ENCODE results near the gene ZMYND10.

ZMYND10 gene

GRCh38 chr3:50326182-50326541, 19.4 kb downstream of the ZMYND10 start:
- no peak overlapping the region for H3K4me3 ChIP-seq (ENCODE audit: control insufficient read depth, low read depth, low read length)
- no peak for DNase-seq (ENCODE audit: low read depth)
- no peak for TF ChIP-seq CTCF (IDR thresholded peaks at IDR 0.05; ENCODE audit: control insufficient read depth, insufficient read depth, low read depth, low read length, missing control alignments)

GRCh38 chr3:50325497-50326181, 19.9 kb downstream of the ZMYND10 start:
- H3K4me3 ChIP-seq (ENCODE audit: control insufficient read depth, low read depth, low read length): no peak overlapping the region
- no peak for DNase-seq (ENCODE audit: low read depth)
- TF ChIP-seq CTCF (IDR thresholded peaks at IDR 0.05; ENCODE audit: control insufficient read depth, insufficient read depth, low read depth, low read length, missing control alignments): no peak

- no peak overlapping the region for H3K4me3 ChIP-seq (ENCODE audit: control insufficient read depth, low read depth, low read length)
- no peak for TF ChIP-seq CTCF (IDR thresholded peaks at IDR 0.05; ENCODE audit: control insufficient read depth, insufficient read depth, low read depth, low read length, missing control alignments)
- no peak for DNase-seq (ENCODE audit: low read depth)
These were observed 20.4 kb downstream of the ZMYND10 start for GRCh38 chr3:50325113-50325480.

- H3K4me3 ChIP-seq (ENCODE audit: control insufficient read depth, low read depth, low read length): no peak overlapping the region
- TF ChIP-seq CTCF (IDR thresholded peaks at IDR 0.05; ENCODE audit: control insufficient read depth, insufficient read depth, low read depth, low read length, missing control alignments): peak; percentile 86
- DNase-seq (ENCODE audit: low read depth): no peak
These were observed 21.0 kb downstream of the ZMYND10 start for GRCh38 chr3:50324351-50325112.

GRCh38 chr3:50323614-50324199, 21.8 kb downstream of the ZMYND10 start:
- DNase-seq (ENCODE audit: low read depth): no peak
- TF ChIP-seq CTCF (IDR thresholded peaks at IDR 0.05; ENCODE audit: control insufficient read depth, insufficient read depth, low read depth, low read length, missing control alignments): no peak
- no peak overlapping the region for H3K4me3 ChIP-seq (ENCODE audit: control insufficient read depth, low read depth, low read length)

GRCh38 chr3:50323092-50323600, 22.4 kb downstream of the ZMYND10 start:
- no peak for DNase-seq (ENCODE audit: low read depth)
- H3K4me3 ChIP-seq (ENCODE audit: control insufficient read depth, low read depth, low read length): no peak overlapping the region
- no peak for TF ChIP-seq CTCF (IDR thresholded peaks at IDR 0.05; ENCODE audit: control insufficient read depth, insufficient read depth, low read depth, low read length, missing control alignments)
